Endodermal cell (in vitro differentiated cells): ENCODE measurements around the gene SLC4A5. TPM values are rescaled to one million over a fixed set of nuclear protein-coding genes. Genes with fewer than 3 reads are reported as not detected.
A peak's percentile ranks its signal among the peaks of the same experiment; 100 is the strongest.

Source experiments
- DNase-seq: peaks from one replicate; pipeline ENCODE4 v3.0.0-alpha.2; 2017
- H3K27ac ChIP-seq: 2 replicates; pipeline ENCODE4 v1.5.1; 2013; ENCODE audit warnings: mild to moderate bottlenecking, low read depth, low read length, moderate library complexity
- H3K27me3 ChIP-seq: 2 replicates; pipeline ENCODE4 v1.6.1; 2013; ENCODE audit warnings: mild to moderate bottlenecking, low read length, moderate library complexity; ENCODE audit not compliant: insufficient read depth, control insufficient read depth, poor library complexity, severe bottlenecking
- H3K36me3 ChIP-seq: 2 replicates; pipeline ENCODE4 v1.7.0; 2013; ENCODE audit warnings: mild to moderate bottlenecking, low read length, moderate library complexity; ENCODE audit not compliant: control insufficient read depth, insufficient read depth
- H3K4me1 ChIP-seq: one replicate; pipeline ENCODE4 v1.7.0; 2013; ENCODE audit warnings: low read length; ENCODE audit not compliant: control insufficient read depth, insufficient read depth
- H3K4me3 ChIP-seq: 2 replicates; pipeline ENCODE4 v1.5.1; 2013; ENCODE audit warnings: mild to moderate bottlenecking, low read length, moderate library complexity
- H3K9ac ChIP-seq: 2 replicates; pipeline ENCODE4 v1.6.1; 2013; ENCODE audit warnings: mild to moderate bottlenecking, low read length, moderate library complexity; ENCODE audit not compliant: poor library complexity, severe bottlenecking; ENCODE audit errors: extremely low read depth
- H3K9me3 ChIP-seq: 2 replicates; pipeline ENCODE4 v1.6.1; 2013; ENCODE audit warnings: mild to moderate bottlenecking, low read length, moderate library complexity; ENCODE audit not compliant: control insufficient read depth
- H3K27ac Mint-ChIP-seq: 2 replicates; pipeline ENCODE4 v1.8.0; 2020; ENCODE audit warnings: mixed read lengths
- H3K27me3 Mint-ChIP-seq: 2 replicates; pipeline ENCODE4 v1.8.0; 2021; ENCODE audit warnings: mild to moderate bottlenecking, mixed read lengths; ENCODE audit not compliant: insufficient read depth
- H3K36me3 Mint-ChIP-seq: 2 replicates; pipeline ENCODE4 v1.8.0; 2020; ENCODE audit warnings: low read depth, mixed read lengths
- H3K4me1 Mint-ChIP-seq: 2 replicates; pipeline ENCODE4 v1.8.0; 2020; ENCODE audit warnings: mixed read lengths
- H3K4me3 Mint-ChIP-seq: 2 replicates; pipeline ENCODE4 v1.8.0; 2020; ENCODE audit warnings: mild to moderate bottlenecking, moderate library complexity, mixed read lengths
- H3K9me3 Mint-ChIP-seq: 2 replicates; pipeline ENCODE4 v1.8.0; 2020; ENCODE audit warnings: mild to moderate bottlenecking, mixed read lengths
- CTCF ChIP-seq: fragments of 200-600 bp; sonication (generic); conservative IDR thresholded peaks from 2 replicates; pipeline ENCODE4 v1.5.0; 2021; ENCODE audit warnings: antibody characterized with exemption, mild to moderate bottlenecking
- WGBS, 2 experiments: methylation state at CpG; one replicate each; pipeline versions ENCODE4 v1.1.5 to v1.1.7; 2013; ENCODE audit warnings: missing lambda C conversion rate in 2 of 2, mixed read lengths in 1 of 2; ENCODE audit not compliant: insufficient coverage in 1 of 2, insufficient read length in 1 of 2; 5-methylcytosine and 5-hydroxymethylcytosine counted together
- total RNA-seq, 2 donors: library from RNA; stranded (reverse); fragmentation: NEBNext Ultra II Directional in 1 of 2; extraction: Animal tissue kit (Norgen Biotek cat#: 25700) in 1 of 2; gene quantifications; 2 replicates in 1 of 2; 3 replicates in 1 of 2; pipeline ENCODE4 v1.2.1, GENCODE V29; 2021

SLC4A5 gene
- total RNA-seq, 2 donors from 2014 or later: 2.5 to 3.7 TPM

- no peak overlapping the region for H3K27ac Mint-ChIP-seq
Measured at GRCh38 chr2:74250189-74250631, 93.0 kb downstream of the SLC4A5 start.

GRCh38 chr2:74249406-74250122, 93.7 kb downstream of the SLC4A5 start:
- Mint-ChIP-seq H3K9me3 (no peaks in the 10 kb centered on the region), H3K4me1 (no peaks in the 10 kb centered on the region), H3K36me3 (no peaks in the 10 kb centered on the region), H3K27ac (no peak overlapping the region), H3K27me3 (peaks cover 2% of the 10 kb centered on the region), H3K4me3 (no peak overlapping the region)
- Histone ChIP-seq H3K9ac (no peak overlapping the region), H3K27ac (no peak overlapping the region), H3K27me3 (no peaks in the 10 kb centered on the region), H3K4me3 (no peak overlapping the region), H3K36me3 (no peaks in the 10 kb centered on the region), H3K9me3 (no peaks in the 10 kb centered on the region), H3K4me1 (no peaks in the 10 kb centered on the region)
- no peak for DNase-seq
- TF ChIP-seq CTCF: no peak
- 75 to 85% methylated on average over 3 to 5 of the region's 6 CpGs for WGBS, 2 experiments

More at GRCh38 chr2:74250189-74250631, 93.0 kb downstream of the SLC4A5 start:
- WGBS, 2 experiments: 44 to 46% methylated on average over 8 to 10 of the region's 10 CpGs
- H3K27ac ChIP-seq: no peak overlapping the region
- peak; percentile 83 for DNase-seq
- no peaks in the 10 kb centered on the region for H3K4me1 ChIP-seq
- Mint-ChIP-seq H3K4me3 (no peak overlapping the region), H3K4me1 (no peaks in the 10 kb centered on the region), H3K27me3 (no peaks in the 10 kb centered on the region), H3K36me3 (no peaks in the 10 kb centered on the region), H3K9me3 (no peaks in the 10 kb centered on the region)
- H3K27me3 ChIP-seq: no peaks in the 10 kb centered on the region
- H3K36me3 ChIP-seq: no peaks in the 10 kb centered on the region
- H3K9me3 ChIP-seq: no peaks in the 10 kb centered on the region
- no peak overlapping the region for H3K9ac ChIP-seq
- TF ChIP-seq CTCF: peak; percentile 93
- H3K4me3 ChIP-seq: no peak overlapping the region

GRCh38 chr2:74246496-74247195, 96.6 kb downstream of the SLC4A5 start:
- Mint-ChIP-seq H3K27ac (no peak overlapping the region), H3K4me3 (no peak overlapping the region), H3K27me3 (peaks cover 3% of the 10 kb centered on the region), H3K36me3 (no peaks in the 10 kb centered on the region), H3K4me1 (no peaks in the 10 kb centered on the region), H3K9me3 (no peaks in the 10 kb centered on the region)
- Histone ChIP-seq H3K36me3 (no peaks in the 10 kb centered on the region), H3K4me1 (no peaks in the 10 kb centered on the region), H3K9me3 (no peaks in the 10 kb centered on the region), H3K9ac (no peak overlapping the region), H3K27ac (no peak overlapping the region), H3K27me3 (no peaks in the 10 kb centered on the region), H3K4me3 (no peak overlapping the region)
- DNase-seq: no peak
- no peak for TF ChIP-seq CTCF
- 91 to 94% methylated on average over 11 to 14 of the region's 14 CpGs for WGBS, 2 experiments
